ENCODE data around the gene NOS1AP.

DNA sequence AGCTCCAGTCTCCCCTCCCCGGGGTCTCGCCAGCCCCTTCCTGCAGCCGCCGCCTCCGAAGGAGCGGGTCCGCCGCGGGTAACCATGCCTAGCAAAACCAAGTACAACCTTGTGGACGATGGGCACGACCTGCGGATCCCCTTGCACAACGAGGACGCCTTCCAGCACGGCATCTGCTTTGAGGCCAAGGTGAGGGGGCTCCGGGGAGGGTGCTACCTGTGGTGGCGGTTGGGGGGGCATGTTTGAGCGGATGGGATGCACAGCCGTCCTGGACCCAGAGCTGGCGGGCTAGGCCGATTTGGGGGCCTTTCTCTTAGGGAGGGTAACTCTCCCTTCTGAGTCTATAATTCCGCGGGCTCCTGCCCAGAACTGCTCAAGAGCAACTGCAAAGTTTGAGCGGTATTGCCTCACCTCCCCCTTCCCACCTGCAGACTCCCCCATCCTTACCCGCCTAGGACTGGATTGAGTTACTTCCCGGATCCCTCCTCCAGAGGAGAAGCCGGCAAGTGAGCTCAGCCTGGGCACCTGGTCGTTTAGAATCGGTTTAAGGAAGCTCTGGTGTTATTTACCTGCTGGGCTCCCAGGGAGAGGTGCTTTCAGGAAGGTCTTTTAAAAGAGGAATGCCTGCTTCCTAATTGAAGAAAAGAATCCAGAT is 730 bp downstream of the NOS1AP start:
- TF ChIP-seq GATA3 (IDR thresholded peaks at IDR 0.05; ENCODE audit: low read depth, low read length) (no peak), GATA2 (IDR thresholded peaks at IDR 0.05; ENCODE audit: low read depth, low read length) (no peak)
